HG02759 (cell line): ENCODE data around the gene HSD17B10.
"Not testable (repeated sequence)": the region's sequence is repeated elsewhere in the genome, so short reads cannot be mapped to it uniquely, and the experiment has no call there.

Source experiments
- ATAC-seq: cut with Tn5 transposase; IDR thresholded peaks from one replicate; pipeline ENCODE4 v1.9.1; 2021; ENCODE audit warnings: mild to moderate bottlenecking, moderate library complexity; ENCODE audit not compliant: unreplicated experiment

The HSD17B10 gene

GRCh38 chrX:53433651-53434639 lies at the start of gene HSD17B10:
Gene HSD17B10, minus strand, starts transcription at chrX:53434370. Its CDS starts 25 bp downstream, at chrX:53434345.
- ATAC-seq = peak; percentile 99

- no peak for ATAC-seq
Observed at GRCh38 chrX:53483416-53483815, 49.2 kb upstream of the HSD17B10 start.

- no peak for ATAC-seq
Observed at GRCh38 chrX:53481816-53482465, 47.8 kb upstream of the HSD17B10 start.

- ATAC-seq = no peak
Observed at GRCh38 chrX:53481093-53481492, 46.9 kb upstream of the HSD17B10 start.

GRCh38 chrX:53479301-53479700 lies 45.1 kb upstream of the HSD17B10 start:
- ATAC-seq = no peak

GRCh38 chrX:53476371-53476770 lies 42.2 kb upstream of the HSD17B10 start:
- no peak for ATAC-seq

- no peak for ATAC-seq
Observed at GRCh38 chrX:53474707-53475106, 40.5 kb upstream of the HSD17B10 start.

- ATAC-seq = no peak
Observed at GRCh38 chrX:53471346-53471745, 37.2 kb upstream of the HSD17B10 start.

- ATAC-seq = not testable (repeated sequence)
Observed at GRCh38 chrX:53468659-53469058, 34.5 kb upstream of the HSD17B10 start.

- ATAC-seq = no peak
Observed at GRCh38 chrX:53458082-53458481, 23.9 kb upstream of the HSD17B10 start.

GRCh38 chrX:53456254-53456653 lies 22.1 kb upstream of the HSD17B10 start:
- no peak for ATAC-seq

GRCh38 chrX:53452812-53453211 lies 18.6 kb upstream of the HSD17B10 start:
- no peak for ATAC-seq

- no peak for ATAC-seq
Observed at GRCh38 chrX:53449632-53450031, 15.5 kb upstream of the HSD17B10 start.

- no peak for ATAC-seq
Observed at GRCh38 chrX:53447441-53447840, 13.3 kb upstream of the HSD17B10 start.

GRCh38 chrX:53445977-53446376 lies 11.8 kb upstream of the HSD17B10 start:
- ATAC-seq = no peak

- no peak for ATAC-seq
Observed at GRCh38 chrX:53442322-53442631, 8.1 kb upstream of the HSD17B10 start.

- ATAC-seq = peak; percentile 90
Observed at GRCh38 chrX:53441531-53442321, 7.6 kb upstream of the HSD17B10 start.

- no peak for ATAC-seq
Observed at GRCh38 chrX:53440621-53441517, 6.7 kb upstream of the HSD17B10 start.

- ATAC-seq = no peak
Observed at GRCh38 chrX:53440101-53440500, 5.9 kb upstream of the HSD17B10 start.

- ATAC-seq = no peak
Observed at GRCh38 chrX:53438832-53439230, 4.7 kb upstream of the HSD17B10 start.
